ENCODE results near the gene APBB2. TPM values are rescaled to one million over a fixed set of nuclear protein-coding genes. Genes with fewer than 3 reads are reported as not detected.

APBB2 gene

DNA sequence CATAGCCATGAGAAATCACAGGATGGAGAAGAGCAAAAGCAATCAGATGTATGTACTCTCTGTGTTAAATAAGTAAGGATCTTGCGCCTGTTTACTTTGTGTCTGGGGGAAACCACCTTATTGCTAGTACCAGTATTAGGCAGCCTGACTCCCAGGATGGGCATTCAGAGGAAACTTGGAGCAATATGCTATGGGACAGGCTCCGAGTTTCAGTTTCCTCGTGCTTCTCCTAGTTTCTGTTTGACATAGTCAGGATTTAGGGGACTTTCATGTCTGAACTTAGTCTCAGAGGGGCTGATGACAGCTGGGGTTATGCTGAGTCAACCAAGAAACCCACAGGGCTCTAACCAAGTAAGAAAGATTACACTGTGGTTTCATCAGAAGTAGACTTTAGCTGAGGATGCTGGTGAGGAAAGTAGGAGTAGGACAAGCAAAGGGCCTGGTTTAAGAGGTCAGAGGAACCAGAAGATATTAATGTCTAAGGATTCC, 451.1 kb downstream of the APBB2 start:
- Histone ChIP-seq H2AK5ac (ENCODE audit: low read length, severe bottlenecking) (no peak overlapping the region), H3K36me3 (ENCODE audit: control insufficient read depth in 1 of 2, insufficient read depth in 2 of 2, low read depth in 1 of 2, low read length in 2 of 2) (no peaks in the 10 kb centered on the region), H3K14ac (ENCODE audit: low read length in 2 of 2) (no peak overlapping the region), H3K27me3 (ENCODE audit: control insufficient read depth in 1 of 2, insufficient read depth in 1 of 2, low read length in 2 of 2) (peaks cover 0 to 3% of the 10 kb centered on the region in 2 experiments), H2BK12ac (ENCODE audit: low read length in 2 of 2) (no peak overlapping the region), H4K91ac (ENCODE audit: low read length) (no peak overlapping the region), H3K9me3 (ENCODE audit: control insufficient read depth, low read length) (no peaks in the 10 kb centered on the region), H3K4me1 (ENCODE audit: control insufficient read depth, insufficient read depth, low read depth, low read length) (no peaks in the 10 kb centered on the region), H3K27ac (ENCODE audit: low read length, poor library complexity, severe bottlenecking) (no peak overlapping the region), H2AFZ (ENCODE audit: low read depth, low read length) (no peak overlapping the region), H2BK120ac (ENCODE audit: low read depth, low read length) (no peak overlapping the region), H3K4ac (ENCODE audit: low read depth in 1 of 2, low read length in 2 of 2) (no peak overlapping the region), H2BK15ac (ENCODE audit: low read depth, poor library complexity, severe bottlenecking) (no peak overlapping the region), H3K9ac (ENCODE audit: low read length) (no peak overlapping the region), H4K8ac (ENCODE audit: low read length) (no peak overlapping the region), H3K4me3 (ENCODE audit: insufficient read depth in 1 of 2, low read depth in 1 of 2, low read length in 2 of 2) (no peak overlapping the region), H3K23ac (ENCODE audit: low read length in 2 of 2) (no peak overlapping the region), H3K79me1 (replicated peaks; ENCODE audit: low read length, poor library complexity, severe bottlenecking) (no peaks in the 10 kb centered on the region), H3K4me2 (ENCODE audit: low read length, poor library complexity, severe bottlenecking) (no peak overlapping the region), H2BK5ac (ENCODE audit: low read depth, low read length, poor library complexity, severe bottlenecking) (no peak overlapping the region), H3K18ac (ENCODE audit: low read depth in 1 of 2, low read length in 2 of 2) (no peak overlapping the region)
- 77% methylated on average over 3 of the region's 3 CpGs for WGBS
- peak; percentile 95 for DNase-seq

Small RNA genes lying within 50 kb of the gene (small RNA-seq; reads per million reads assigned to genes)
- gene RF00019 (ENCODE audit: low read depth) (not detected), gene RNA5SP160 (ENCODE audit: low read depth) (not detected), gene RNU6-1195P (ENCODE audit: low read depth) (not detected), gene RNU6-836P (ENCODE audit: low read depth) (not detected)

Measured in mesenchymal stem cell (in vitro differentiated cells and primary cell).